ENCODE data around the gene RARB. TPM values are rescaled to one million over a fixed set of nuclear protein-coding genes. Genes with fewer than 3 reads are reported as not detected.

RARB gene
- total and polyA plus RNA-seq, 3 donors from 2014 or later, result 0.63 to 1.5 (median 0.99) TPM

DNA sequence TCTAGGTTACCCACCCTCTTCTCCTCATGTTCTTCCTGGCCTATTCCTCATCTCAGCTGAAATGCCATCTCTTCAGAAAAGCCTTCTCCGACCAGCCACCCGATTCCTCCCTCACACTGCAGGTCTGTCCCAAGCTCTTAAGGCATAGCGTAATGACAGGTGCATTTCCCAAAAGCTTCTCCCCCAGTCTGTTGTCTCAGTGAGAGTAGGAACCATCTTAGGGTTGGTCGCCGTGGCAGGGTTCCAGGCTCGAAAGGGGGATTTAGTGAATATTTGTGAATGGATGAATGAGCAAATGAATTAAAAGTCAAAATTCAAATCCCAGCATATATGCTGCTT, 158.1 kb downstream of the RARB start:
- no peaks in the 10 kb centered on the region for H3K27me3 ChIP-seq
- no peak for DNase-seq
- H3K4me1 ChIP-seq, result no peaks in the 10 kb centered on the region
- H3K27ac ChIP-seq, result no peak overlapping the region
- H3K36me3 ChIP-seq (ENCODE audit: low read depth, missing control alignments), result no peaks in the 10 kb centered on the region
- intact Hi-C loops (cut with DNase I; ENCODE audit: low total_unique reads), result no loop called here
- 98 to 99% methylated on average over 6 of the region's 6 CpGs for WGBS, 2 donors
- TF ChIP-seq, protein P1, sequence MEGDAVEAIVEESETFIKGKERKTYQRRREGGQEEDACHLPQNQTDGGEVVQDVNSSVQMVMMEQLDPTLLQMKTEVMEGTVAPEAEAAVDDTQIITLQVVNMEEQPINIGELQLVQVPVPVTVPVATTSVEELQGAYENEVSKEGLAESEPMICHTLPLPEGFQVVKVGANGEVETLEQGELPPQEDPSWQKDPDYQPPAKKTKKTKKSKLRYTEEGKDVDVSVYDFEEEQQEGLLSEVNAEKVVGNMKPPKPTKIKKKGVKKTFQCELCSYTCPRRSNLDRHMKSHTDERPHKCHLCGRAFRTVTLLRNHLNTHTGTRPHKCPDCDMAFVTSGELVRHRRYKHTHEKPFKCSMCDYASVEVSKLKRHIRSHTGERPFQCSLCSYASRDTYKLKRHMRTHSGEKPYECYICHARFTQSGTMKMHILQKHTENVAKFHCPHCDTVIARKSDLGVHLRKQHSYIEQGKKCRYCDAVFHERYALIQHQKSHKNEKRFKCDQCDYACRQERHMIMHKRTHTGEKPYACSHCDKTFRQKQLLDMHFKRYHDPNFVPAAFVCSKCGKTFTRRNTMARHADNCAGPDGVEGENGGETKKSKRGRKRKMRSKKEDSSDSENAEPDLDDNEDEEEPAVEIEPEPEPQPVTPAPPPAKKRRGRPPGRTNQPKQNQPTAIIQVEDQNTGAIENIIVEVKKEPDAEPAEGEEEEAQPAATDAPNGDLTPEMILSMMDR (IDR thresholded peaks at IDR 0.05), result no peak
- H3K9me3 ChIP-seq, result no peaks in the 10 kb centered on the region
- H3K4me3 ChIP-seq, result no peak overlapping the region

DNA sequence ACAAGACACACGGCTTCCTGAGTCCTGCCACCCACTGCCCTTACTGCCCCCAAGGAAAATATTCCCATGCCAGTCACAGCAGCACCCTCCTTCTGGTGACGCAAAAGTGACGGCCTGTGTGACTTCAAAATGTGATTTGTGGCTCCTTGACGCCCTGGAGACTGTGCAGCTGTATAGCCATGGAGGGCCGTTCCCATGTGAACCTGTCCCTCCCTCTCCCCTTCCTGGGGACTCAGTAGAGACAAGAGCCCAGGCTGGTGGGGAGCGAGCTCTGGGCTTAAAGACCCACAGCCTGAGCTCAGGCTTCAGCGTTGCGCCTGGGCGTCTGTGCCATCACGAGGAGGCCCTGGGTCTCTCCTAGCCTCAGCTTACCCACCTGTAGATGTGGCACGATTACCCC, 158.5 kb downstream of the RARB start:
- intact Hi-C loops (cut with DNase I; ENCODE audit: low total_unique reads), result no loop called here

DNA sequence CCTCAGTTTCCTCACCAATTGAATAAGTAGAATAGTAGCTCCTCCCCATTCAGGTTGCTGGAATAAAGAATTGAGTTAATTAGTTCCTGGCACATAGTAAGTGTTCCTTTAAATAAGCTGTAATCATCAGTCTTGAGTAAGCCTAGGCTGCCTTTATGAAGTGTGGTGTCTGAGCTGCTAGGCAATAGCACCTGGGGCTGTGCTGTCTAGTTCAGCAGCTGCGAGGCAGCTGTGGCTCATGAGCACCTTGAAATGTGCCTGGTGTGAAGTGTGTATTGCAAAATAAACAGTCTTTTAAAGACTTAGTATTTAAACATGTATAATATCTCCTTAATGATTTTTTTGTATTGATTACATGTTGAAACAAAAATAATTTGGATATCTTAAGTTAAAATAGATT, 159.0 kb downstream of the RARB start:
- intact Hi-C loops (cut with DNase I; ENCODE audit: low total_unique reads), result no loop called here
- no peak for TF ChIP-seq POLR2A (IDR thresholded peaks at IDR 0.05)
- TF ChIP-seq, protein P1 (IDR thresholded peaks at IDR 0.05), result no peak
- no peak overlapping the region for H3K27ac ChIP-seq
- no peak for DNase-seq
- H3K9me3 ChIP-seq, result no peaks in the 10 kb centered on the region
- H3K27me3 ChIP-seq, result no peaks in the 10 kb centered on the region
- H3K4me3 ChIP-seq, result no peak overlapping the region
- H3K4me1 ChIP-seq, result no peaks in the 10 kb centered on the region
- WGBS, 2 donors, result 83% methylated on average over 1 of the region's 1 CpG
- H3K36me3 ChIP-seq (ENCODE audit: low read depth, missing control alignments), result no peaks in the 10 kb centered on the region

More for the DNA sequence above, 158.5 kb downstream of the RARB start:
- Histone ChIP-seq H3K27me3 (no peaks in the 10 kb centered on the region), H3K36me3 (ENCODE audit: low read depth, missing control alignments) (no peaks in the 10 kb centered on the region), H3K4me3 (no peak overlapping the region), H3K27ac (no peak overlapping the region), H3K9me3 (no peaks in the 10 kb centered on the region), H3K4me1 (no peaks in the 10 kb centered on the region)
- no peak for DNase-seq
- WGBS, 2 donors, result 85 to 91% methylated on average over 10 to 11 of the region's 11 CpGs
- TF ChIP-seq, protein P1 (IDR thresholded peaks at IDR 0.05), result no peak
- TF ChIP-seq POLR2A (IDR thresholded peaks at IDR 0.05), result no peak

DNA sequence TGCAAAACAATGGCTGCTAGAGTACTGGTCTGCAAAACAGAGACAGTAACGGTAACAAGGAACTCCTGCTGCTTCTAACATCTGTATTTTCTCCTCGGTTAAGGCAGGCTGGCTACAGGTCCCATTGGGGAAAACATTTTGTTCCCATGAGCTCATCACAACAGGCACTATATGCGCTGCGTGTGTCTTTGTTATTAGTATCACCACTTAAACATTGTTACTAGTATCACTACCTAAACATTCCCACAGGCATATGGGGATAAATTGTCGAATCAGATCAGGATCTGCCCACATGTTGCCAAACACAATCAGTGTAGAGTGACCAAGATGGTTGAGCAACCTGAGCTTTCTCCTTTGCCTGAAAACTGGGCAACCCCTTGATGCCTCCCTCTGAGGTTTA, 159.5 kb downstream of the RARB start:
- H3K4me1 ChIP-seq, result peaks cover 3% of the 10 kb centered on the region
- DNase-seq, result no peak
- no peaks in the 10 kb centered on the region for H3K27me3 ChIP-seq
- no peak overlapping the region for H3K4me3 ChIP-seq
- intact Hi-C loops (cut with DNase I; ENCODE audit: low total_unique reads), result no loop called here
- 49 to 56% methylated on average over 5 of the region's 5 CpGs for WGBS, 2 donors
- no peak overlapping the region for H3K27ac ChIP-seq
- no peaks in the 10 kb centered on the region for H3K9me3 ChIP-seq
- TF ChIP-seq POLR2A (IDR thresholded peaks at IDR 0.05), result no peak
- TF ChIP-seq, protein P1 (IDR thresholded peaks at IDR 0.05), result no peak
- H3K36me3 ChIP-seq (ENCODE audit: low read depth, missing control alignments), result no peaks in the 10 kb centered on the region

DNA sequence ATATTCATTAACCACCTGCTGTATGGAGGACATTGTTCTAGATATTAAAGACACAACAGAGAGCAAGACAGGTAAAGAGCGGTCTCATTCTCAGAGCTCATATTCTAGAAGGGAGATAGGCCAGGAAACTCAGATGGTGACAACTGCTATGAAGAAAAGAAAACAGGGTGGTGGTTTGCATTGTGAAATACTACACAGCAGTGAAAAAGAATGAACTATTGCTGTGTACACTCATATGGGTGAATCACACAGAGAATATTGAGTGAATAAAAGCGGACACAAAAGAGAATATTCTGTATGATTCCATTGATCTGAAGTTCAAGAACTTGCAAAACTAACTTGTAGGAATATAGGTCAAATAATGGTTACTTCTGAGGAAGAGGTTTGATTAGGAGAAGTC, 159.9 kb downstream of the RARB start:
- H3K36me3 ChIP-seq (ENCODE audit: low read depth, missing control alignments), result no peaks in the 10 kb centered on the region
- DNase-seq, result no peak
- intact Hi-C loops (cut with DNase I; ENCODE audit: low total_unique reads), result no loop called here
- H3K4me3 ChIP-seq, result no peak overlapping the region
- H3K27ac ChIP-seq, result no peak overlapping the region
- no peaks in the 10 kb centered on the region for H3K27me3 ChIP-seq
- TF ChIP-seq, protein P1 (IDR thresholded peaks at IDR 0.05), result no peak
- TF ChIP-seq POLR2A (IDR thresholded peaks at IDR 0.05), result no peak
- WGBS, 2 donors, result 95 to 97% methylated on average over 2 of the region's 2 CpGs
- peaks cover 7% of the 10 kb centered on the region for H3K4me1 ChIP-seq
- H3K9me3 ChIP-seq, result no peaks in the 10 kb centered on the region
